GM19193 (cell line): ENCODE measurements around the gene ALX4.

Experiments
- POLR2A ChIP-seq: IDR thresholded peaks from 4 replicates; pipeline ENCODE4 v1.6.1; 2011; ENCODE audit not compliant: insufficient read depth, insufficient read length; ENCODE audit errors: extremely low read depth

Gene ALX4

DNA sequence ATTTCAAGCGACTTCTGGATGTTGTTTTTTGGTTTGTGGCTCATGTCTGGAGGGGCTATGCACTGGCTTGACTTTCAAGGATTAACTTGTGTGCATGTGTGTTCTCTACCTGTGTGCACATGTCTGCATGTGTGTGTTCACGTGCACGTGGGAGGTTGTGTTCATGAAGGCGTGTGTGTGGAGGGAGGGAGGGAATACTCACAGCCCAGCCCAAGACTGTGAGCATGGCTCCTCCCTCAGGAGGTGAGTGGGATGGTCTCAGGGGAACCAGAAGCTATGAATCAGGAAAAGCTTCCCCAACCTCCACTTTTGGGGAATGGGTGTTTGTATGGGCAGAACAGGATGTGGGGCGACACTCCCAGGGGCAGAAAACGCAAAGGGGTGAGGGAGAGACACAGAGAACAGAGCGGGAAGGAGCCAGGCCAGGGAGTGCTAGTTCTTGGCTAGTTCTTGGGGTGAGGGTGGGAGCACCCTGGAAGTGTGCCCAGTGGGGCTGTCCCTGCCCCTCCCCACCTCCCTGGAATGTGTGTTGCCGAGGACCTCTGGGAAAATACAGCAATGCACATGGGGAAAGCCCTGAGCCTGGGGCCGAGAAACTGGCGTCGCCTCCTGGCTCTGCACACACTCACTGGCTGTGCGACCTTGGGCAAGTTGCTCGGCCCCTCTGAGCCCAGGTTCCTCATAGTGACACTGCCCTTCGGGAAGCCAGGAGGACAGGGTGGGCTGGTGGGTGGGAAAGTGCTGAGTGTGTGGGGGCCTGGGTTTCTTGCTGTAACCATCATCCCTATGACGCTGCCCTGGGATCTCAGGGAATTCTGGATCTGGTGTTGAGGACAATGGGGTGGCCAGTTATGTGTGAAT, 16.9 kb upstream of the ALX4 start:
- TF ChIP-seq POLR2A, result no peak

DNA sequence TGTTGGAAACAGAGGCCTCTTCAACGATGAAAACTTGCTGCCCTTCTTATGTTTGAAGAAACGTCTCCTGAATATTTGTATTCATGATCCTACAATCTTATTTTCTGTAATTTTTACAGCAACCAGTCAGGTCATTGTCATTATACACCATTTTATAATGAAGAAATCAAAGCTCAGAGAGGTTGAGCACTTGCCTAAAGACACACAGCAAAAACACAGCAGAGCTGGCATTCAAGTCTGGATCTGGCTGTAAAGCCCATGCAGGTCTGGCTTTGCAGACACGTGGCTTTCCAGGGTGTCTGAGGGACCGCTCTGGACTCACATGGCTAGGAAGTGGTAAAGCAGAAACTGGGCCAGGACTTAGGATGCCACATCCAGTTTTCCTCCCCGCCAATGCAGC, 15.8 kb upstream of the ALX4 start:
- TF ChIP-seq POLR2A, result no peak

DNA sequence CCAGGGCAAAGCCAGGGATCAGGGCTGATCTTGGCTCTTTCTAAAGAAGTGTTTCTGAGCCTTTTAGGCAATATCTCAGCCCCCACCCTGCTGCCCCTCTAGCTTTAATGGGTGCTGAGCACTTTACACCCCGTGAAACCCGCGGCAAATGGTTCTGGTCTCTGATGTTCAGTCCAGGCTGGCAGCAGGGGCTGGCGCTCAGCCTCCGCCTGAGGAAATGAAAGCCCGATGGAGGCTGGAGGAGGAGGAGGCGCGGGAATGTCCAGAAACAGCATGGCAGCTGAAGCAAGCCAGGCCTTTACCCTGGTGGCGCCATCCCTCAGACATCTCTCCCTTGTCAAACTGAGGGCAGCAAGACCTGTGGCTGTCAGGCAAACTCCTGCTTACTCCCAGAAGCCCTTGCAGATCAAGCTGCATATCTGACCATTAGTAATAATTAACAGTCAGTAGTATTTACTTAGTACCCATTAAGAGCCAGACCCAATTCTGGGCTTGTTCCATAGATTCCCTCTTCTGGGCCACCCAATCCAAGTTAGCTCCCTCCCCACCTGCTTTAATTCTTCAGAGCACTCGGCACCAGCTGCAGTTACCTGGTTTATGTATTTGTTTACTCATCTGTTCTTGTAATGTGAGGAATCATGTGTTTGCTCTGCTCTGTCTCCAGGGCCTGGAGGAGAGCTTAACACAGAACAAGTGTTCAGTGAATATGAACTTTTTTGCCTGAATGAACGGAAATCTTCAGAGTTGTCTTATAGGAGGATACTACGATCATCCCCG, 15.0 kb upstream of the ALX4 start:
- TF ChIP-seq POLR2A, result no peak

DNA sequence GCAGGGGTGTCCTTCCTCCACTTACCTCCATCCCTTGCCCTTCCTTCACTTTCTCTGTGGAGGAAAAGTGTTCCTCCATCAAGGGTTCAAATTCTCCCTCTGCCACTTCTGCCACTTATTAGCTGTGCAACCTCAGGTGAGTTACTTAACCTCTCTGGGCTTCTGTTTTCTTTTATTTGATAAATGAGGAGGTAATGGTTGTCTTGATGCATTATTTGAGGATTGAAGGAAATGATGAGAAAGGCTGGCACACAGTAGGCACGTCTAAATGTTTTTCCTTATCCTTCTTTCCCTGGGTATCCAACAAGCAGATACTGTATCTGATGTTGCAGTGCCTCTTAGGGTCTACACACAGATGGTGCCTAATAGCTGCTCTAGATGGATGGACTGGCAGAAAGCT, 14.3 kb upstream of the ALX4 start:
- TF ChIP-seq POLR2A, result no peak

DNA sequence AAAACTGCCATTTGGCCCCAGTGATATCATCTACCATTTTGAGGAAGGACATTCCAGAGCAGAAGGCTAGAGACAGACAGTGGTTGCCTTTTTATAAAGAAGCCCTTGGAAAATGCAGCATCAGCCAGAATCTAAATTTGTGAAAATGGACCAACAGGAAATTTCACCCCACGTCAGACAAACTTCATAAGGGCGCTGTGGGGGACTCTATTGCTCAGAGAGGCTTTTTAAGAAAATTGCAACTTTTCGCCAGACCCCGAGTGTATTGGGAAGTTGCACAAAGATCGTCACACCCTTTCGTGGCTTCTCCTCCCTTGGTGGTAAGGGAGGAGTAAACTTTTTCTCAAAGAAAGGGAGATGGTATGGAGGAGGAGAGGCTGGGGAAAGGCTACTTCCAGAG, 12.3 kb upstream of the ALX4 start:
- no peak for TF ChIP-seq POLR2A

DNA sequence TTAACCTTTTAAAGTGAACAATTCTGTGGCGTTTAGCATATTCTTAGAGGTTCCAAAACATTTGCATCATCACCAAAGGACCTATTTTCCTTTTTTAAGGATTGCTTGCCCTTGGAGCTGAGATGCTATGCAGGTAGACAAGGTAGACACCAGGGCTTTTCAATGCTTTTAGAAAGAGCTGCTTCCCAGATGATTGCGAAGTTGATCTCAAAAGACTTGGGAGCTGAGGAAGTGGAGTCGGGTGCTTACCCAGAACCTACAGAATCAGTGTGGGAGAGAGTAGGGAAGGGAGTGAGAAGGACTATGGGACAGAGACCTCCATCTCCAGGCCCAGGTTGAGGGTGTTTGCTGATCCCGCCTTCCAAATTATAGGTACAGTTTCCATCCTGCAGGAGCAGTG, 11.1 kb upstream of the ALX4 start:
- TF ChIP-seq POLR2A, result no peak

DNA sequence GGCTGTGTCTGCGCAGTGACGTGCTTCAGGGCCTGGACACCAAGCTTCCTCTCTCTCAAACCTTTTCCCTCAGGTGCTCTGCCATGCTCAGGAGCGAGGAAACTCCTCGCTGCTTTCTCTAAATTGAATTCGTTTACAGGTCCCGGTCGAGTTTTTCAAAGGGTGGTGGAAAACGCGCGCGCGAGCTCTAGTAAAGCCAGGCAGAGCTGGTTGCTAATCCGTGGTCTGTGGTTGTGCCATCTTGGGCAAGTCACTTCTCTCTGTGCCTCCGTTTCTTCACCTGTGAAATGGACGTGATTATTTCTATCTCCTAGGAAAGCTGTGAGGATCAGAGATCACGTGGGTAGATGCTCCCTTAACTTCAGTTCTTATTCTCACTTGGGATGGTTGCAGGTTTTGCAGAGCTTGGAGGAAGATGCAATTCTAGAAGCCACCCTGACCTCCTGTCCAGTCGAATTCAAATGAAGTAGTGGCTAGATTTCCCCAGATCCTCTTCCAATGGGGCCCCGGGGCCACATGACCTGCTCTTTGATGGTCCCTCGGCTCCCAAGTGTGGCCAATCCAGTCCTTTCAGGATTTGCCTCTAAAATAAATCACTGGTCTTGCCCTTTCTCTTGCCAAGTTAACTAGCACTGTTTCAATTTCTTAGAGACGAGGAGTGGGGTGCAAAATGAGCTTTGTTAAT, 10.5 kb upstream of the ALX4 start:
- no peak for TF ChIP-seq POLR2A

DNA sequence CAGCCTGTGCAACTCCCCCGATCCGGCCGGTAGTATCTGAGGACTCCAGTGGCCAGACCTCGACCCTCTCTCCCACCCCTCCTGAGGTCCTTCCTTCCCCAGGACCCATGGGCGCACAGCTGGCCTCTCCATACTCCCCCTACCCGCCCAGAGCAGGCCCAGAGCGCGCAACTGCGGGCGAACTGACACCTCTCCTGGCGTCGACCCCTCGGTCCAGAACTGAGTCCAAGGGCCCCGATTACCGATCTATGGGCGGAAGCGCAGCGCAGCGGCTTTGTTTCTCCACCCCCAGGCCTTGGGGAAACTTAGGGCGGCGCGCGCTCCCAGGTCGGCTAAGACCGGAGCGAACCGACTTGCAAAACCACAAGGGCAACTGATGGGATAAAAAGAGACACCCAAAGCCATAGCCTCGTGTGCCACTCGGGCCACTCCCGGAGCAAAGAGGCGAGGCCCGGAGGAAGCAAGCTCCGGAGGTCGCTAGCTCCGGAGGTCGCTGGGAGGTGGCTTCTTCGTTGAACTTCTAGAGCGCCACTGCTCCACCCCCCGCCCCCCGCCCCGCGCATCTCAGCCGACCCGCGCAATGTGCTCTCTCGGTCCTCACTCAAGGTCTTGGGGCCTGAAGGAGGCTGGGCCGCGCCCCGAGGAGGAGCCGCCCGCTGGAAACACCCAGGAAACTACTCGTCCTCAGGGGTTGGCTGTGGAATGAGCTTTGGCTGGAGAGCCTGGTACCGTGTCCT, 9.8 kb upstream of the ALX4 start:
- no peak for TF ChIP-seq POLR2A

DNA sequence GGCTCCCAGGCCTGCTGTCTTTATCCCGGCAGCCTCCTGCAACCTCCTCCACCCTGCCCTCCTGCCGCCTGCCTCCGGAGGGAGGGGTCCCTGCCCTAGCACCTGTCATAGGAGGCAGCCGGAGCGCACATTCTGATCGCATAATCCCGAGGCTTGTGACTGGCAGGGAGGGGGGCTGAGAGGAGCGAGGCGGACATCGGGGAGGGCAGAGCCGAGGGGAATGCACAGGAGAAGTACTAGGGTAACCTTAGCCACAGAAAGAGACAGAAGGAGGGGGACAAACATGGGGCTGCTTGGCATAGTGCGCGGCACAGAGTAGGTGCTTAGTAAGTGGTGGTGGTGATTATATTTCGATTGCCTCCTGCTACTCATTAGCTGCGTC, 9.2 kb upstream of the ALX4 start:
- no peak for TF ChIP-seq POLR2A

DNA sequence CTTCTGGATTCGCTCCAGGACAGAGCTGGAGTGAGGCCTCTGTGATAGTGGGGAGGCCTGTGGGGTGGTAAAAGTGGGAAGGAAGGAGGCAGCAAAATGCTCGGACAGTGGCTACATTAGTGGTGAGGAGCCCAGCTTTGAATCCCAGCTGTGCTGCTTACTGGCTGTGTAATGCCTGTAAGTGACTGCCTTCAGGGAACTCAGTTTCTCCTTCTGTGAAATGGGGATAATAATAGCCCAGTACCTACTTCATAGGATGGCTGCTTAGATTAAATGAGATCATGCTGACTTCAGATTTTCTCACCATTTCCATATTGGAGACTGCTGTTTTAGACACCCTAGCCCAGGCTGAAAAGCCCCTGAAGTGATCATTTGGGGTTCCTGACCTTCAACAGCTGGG, 8.4 kb upstream of the ALX4 start:
- no peak for TF ChIP-seq POLR2A

DNA sequence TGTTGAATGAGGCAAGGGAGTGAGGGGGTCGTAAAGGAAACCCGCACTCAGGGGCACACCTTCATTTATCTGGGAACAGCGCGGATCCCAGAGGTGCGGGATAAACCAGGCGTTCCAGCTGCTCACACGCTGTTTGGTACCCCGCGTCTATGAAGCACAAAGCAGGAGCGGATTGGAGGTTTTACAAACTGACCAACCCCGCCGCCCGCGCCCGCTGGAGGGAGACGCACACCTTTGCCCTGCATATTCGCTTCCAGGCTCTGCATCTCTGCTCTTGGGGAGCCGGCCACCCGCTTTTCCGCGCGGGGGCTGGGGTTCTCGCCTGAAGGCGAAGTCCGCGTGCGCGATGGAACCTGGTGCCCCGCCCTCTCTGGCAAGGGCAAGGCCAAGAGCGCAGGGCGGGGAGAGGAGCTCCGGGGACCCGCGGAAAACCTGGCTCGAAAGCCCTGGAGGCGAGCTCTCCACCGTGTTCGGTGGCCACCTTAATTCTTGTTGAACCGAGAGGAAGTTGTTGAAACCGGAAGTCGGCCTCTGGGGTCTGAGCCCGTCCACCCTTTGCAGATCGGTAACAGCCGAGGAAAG, 6.8 kb upstream of the ALX4 start:
- TF ChIP-seq POLR2A, result no peak

DNA sequence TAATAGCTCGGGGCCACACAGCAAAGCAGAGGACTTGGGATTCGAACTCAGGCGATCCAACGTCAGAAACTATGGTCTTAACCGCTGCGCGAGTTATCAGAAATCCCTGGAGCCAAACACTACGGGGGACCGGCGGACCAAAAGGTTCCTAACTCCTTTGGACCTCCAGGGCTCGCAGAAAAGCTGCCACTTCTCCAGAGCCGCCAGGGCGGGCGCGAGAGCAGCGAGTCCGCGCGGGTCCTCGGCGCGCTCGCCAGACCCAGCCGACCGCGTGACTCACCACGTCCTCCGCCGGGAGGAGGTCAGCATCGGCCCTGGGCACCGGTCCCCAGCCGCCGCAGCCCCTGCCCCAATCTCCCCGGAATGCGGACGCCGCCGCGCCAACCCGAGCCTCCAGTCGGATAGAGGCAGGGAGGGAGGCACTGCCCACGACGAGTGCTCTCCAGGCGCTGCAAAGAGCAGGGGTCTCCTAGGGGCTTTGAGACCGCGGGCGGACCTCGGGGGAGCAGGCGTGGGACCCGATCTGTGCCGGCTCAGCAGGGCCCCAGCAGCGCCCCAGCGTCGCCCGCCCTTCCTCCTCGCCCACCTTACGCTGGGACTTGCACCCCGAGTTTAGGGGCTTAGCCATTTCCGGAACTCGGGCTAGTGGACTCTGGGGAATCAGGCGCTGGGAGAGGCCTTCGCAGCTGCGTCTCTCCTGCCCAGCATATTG, 6.2 kb upstream of the ALX4 start:
- TF ChIP-seq POLR2A, result no peak

DNA sequence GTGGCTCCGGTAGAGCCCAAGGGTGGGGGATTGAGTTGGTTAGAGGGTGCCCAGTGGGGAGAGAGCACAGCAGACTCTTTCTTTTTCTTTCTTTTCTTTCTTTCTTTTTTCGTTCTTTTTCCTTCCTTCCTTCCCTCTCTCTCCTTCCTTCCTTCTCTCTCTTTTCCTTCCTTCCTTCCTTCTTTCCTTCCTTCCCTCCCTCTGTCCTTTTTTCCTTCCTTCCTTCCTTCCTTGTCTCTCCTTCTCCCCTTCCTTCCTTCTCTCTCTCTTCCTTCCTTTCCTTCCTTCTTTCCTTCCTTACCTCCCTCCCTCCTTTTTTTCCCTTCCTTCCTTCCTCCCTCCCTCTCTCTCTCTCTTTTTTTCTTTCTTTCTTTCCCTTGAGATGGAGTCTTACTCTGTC, 4.8 kb upstream of the ALX4 start:
- no peak for TF ChIP-seq POLR2A
